ENCODE data around the gene SERINC2.
A peak's percentile ranks its signal among the peaks of the same experiment; 100 is the strongest.

SERINC2 gene

GRCh38 chr1:31412732-31413404 is at the start of gene SERINC2:
SERINC2 (plus strand) TSS chr1:31413213; CDS start chr1:31413266, 53 bp downstream.
- no peak for DNase-seq

DNA sequence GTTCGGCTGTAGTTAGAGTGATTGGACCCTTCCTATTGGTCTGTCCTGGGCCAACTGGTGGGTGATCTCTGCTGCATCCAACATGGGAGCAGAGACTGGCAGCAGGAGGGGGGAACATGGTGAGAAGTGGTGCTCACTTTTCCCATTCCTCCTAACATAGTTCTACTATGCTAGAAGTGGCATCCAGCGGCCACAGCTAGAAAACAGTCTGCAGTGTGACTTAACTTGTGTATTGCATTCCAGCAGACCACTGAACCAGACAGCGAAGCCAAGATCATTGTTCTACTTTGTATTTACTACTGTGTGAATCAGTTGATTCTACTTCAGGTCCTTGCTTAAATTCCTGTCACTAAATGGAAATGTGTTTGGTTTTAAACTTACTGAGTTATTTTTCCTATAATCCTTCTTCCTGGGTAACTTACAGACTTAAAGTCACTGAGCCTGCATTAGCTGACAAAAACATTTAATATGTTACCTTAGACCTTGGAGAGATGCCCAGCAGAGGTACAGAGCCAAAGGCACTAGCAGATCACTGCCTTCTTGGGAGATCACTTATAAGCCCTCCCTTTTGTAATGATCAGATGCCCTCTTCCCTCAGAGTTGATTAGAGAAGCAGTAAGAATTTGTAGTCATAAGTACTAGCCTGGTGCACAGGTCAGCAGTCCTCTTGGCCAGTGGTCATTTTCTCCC is 48.3 kb upstream of the SERINC2 start:
- DNase-seq: no peak

DNA sequence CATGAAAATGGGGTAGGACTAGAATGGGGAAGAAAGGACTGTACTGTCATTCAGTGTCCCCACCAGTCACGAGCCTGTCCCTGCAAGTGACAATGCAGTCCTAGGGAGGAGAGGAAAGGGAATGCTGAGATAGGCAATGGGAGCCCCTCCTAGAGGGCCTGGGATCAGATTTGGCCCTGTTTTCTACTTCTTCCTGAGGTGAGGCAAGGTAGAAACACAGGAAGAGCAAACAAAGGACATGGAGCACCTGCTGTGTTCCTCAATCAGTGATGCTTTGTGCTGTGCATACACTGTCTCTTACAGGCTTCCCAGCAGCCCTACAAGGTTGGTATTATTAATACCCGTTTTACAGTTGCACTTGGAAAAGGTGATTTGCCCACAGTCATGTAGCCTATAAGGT is 46.2 kb upstream of the SERINC2 start:
- no peak for DNase-seq

DNA sequence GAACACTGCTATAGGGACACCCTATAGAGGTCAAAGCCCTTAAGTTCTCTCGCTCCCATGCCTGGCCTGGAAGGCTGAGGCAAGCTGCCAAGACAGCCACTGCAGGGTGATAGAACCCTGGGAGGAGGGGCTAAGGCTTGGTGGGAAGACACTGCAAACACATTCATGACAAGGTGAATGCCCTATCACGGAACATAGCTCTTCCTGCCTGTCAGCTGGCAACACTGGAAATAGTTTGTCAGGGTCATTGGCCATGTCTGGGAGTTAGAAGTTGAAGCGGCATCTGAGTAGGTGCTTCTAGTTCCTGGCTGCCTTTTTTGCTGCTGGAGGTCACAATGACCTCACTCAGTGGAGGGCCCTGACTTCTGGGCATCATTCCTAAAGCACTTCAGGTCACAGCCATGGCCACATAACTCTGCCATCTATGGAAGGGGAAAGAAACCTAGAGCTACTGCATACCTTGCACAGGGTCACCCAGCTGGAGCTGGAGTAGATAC is 44.4 kb upstream of the SERINC2 start:
- DNase-seq: no peak

GRCh38 chr1:31370021-31370420 is 43.0 kb upstream of the SERINC2 start:
- no peak for DNase-seq

- DNase-seq: no peak
Observed at GRCh38 chr1:31370565-31370964, 42.4 kb upstream of the SERINC2 start.

DNA sequence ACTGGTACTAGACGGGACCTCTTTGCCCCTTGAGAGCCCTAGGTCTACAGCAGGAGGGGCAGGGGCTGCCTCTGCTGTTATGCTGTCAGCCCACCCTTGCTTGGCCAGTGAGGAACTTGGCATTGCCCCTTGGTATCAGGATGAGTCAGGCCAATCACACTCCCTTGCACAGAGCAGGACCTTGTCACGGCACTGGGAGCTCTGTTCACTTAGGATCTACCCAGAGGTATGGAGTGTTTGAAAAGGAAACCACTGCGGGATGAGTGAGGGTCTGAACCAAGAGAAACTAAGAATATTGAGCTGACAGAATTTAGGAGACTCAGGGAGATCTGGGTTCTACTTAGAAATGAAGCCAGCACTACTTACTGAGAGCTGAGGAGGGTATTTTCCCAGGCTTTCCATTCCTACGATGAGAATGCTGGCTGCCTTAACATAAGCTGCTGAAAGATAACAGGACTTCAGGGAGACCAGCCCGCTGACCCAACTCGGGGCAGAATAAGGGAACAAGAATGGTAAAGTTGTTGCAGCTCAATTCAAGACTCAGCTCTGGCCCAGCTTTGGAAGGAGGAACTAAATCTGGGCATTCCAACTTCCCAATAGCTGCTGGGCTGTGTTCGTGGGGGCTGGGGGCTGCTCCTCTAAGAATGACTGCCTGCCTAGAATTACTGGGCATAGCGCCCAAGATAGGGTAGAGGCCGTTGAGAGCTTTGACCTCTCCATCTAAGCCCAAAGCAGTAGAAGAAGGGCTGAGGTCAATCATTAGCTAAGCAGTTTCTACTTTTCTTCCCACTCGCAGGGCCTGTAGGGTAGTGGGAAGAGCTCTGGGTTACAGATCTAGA is 41.7 kb upstream of the SERINC2 start:
- no peak for DNase-seq

GRCh38 chr1:31372051-31372450 is 41.0 kb upstream of the SERINC2 start:
- no peak for DNase-seq

DNA sequence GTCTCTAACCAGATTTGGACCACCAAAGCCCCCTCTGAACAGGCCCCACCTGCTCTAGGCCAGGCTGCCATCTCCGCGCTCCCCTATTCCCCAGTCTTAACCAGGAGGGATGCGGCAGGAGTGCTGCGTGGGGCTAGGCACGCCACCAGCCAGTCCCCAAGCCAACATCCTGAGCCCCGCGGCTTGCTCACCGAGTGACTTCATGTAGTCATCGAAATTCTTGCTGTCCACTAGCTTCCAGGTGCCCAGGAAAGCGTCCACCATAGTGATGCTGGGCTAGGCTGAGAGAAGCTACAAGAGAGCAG is 40.3 kb upstream of the SERINC2 start:
- no peak for DNase-seq

- DNase-seq: peak; percentile 88
Observed at GRCh38 chr1:31373056-31373896, 39.7 kb upstream of the SERINC2 start, which contains the start of gene FABP3. FABP3 (minus strand) TSS chr1:31373076; CDS start chr1:31373014, 62 bp downstream.

GRCh38 chr1:31373897-31374486 is 39.0 kb upstream of the SERINC2 start:
- no peak for DNase-seq

GRCh38 chr1:31374511-31375196 is 38.4 kb upstream of the SERINC2 start:
- DNase-seq: peak; percentile 87

- DNase-seq: peak; percentile 89
Observed at GRCh38 chr1:31376375-31377134, 36.5 kb upstream of the SERINC2 start.

DNA sequence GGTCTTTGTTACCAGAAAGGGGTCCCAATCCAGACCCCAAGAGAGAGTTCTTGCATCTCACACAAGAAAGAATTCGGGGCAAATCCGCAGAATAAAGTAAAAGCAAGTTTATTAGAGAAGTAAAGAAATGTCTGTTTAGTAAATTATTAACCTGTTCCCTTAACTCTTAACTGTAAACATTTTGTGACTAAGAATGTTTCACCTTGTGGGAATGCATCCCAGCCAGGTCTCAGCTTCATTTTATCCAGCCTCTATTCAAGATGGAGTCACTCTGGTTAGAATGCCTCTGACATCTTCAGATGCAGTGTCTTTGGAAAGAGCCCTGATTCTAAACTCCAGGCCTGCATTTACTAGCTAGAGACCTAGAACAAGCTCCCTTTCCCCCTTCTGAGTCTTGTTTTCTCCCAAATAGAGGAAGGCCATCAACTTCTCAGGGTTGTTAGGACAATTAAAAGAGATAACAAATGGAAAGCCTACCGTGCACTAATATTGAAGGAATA is 35.6 kb upstream of the SERINC2 start:
- no peak for DNase-seq

DNA sequence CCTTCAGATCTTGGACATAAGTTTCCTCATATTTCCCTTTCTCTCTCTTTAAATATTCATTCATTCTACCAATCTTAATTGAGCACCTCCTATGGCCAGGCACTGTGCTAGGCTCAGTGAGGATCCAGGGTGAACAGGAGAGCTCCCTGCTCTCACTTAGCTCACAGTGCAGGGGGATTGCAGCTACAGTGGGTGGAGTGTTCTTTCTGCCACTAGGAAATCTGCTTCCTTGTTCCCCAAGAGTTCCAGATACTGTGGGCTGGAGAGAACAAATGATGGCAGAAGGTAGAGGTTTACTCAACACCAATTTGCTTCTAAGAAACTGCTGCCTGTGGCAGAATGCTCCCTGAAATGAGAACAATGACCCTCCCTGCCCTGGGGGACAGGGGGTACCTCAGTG is 35.0 kb upstream of the SERINC2 start:
- DNase-seq: no peak

- DNase-seq: no peak
Observed at GRCh38 chr1:31380181-31380580, 32.8 kb upstream of the SERINC2 start.

DNA sequence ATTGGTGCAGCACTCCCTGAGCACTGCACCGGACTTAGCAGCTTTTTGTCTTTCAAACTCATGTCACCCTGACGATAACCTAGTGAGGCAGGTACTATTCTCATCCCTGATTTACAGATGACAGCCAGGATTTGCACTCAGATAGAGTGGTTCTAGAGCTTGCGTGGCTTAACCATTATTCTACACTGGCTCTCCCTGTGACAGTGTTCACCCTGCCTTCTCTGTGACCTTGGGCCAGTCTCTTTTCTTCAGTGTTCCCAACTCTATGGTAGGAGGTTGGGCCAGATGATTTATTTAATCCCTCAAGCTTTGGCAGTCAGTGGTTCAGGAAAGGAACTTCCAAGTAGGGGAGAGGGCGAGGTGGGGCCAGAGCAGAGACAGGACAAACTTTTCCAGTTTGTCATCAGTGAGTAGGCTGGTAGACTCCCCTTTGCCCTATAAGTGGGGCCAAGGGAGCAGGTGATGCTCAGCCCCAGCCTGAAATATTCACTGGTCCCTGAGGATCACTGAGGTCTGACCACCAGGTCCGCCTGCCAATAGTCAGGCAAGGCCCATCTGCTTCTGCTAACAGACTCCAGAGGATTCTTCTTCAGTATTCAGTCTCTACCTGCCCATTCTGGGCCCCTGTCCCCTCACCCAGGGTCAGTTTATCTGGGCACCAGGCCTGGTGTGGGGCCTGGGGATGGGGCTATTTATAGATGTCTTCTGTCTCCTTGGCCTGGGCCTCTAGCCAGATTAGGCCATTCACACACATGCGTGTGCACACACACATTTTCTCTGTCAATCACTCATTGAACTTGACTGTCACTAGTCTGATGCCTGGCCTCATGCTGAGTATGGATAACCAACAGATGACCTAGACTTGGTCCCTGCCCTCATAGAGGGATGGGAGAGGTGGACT is 31.4 kb upstream of the SERINC2 start:
- DNase-seq: no peak

DNA sequence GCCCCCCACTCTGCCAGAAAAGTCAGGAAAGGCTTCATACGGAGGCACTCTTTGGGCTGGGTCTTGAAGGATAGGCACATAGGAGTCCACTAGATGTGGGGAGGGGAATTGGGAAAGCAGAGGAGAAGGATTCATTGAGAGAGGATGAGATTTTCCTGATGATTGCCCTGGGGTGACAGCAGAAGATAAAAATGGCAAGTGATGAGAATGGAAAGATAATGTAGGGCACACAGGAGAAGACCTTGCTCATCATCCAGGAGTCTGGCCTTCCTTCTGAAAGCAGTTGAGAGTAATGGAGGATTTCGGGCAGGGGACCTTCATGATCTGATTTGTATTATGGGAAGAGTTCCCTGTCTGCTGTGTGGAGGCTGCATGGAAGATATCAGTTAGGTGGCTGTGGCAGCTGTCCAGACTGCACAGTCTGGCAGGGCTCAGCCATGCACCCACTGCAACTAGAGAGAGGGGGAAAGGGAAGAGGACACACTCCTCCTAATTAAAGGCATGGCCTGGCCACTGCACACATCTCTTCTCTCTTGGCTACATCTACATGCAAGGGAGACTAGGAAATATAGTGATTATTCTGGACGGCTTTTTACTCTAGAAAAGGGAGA is 30.5 kb upstream of the SERINC2 start:
- DNase-seq: no peak

GRCh38 chr1:31383967-31384366 is 29.0 kb upstream of the SERINC2 start:
- DNase-seq: no peak
